Activated naive CD4-positive, alpha-beta T cell treated with anti-CD3 and anti-CD28 coated beads, Interleukin-2, amount 10 ng/mL, durations not matched to agents 7 days and 5 days (primary cell): ENCODE data around the gene PPP1R9A.

Experiments used
- CTCF ChIA-PET: fragments of 350-600 bp; sonication (Branson Sonifier 250); formaldehyde crosslinking; loops from one replicate; lab custom pipeline; 2021; ENCODE audit warnings: antibody characterized with exemption; lab: Charles Lee
- DNase-seq: peaks from one replicate; pipeline ENCODE4 v3.0.0-alpha.2; 2020
- H3K27ac Mint-ChIP-seq: one replicate; pipeline ENCODE4 v1.8.0; 2021; ENCODE audit warnings: mild to moderate bottlenecking, moderate library complexity, mixed read lengths
- H3K27me3 Mint-ChIP-seq: one replicate; pipeline ENCODE4 v1.8.0; 2021; ENCODE audit warnings: mild to moderate bottlenecking, mixed read lengths
- H3K36me3 Mint-ChIP-seq: one replicate; pipeline ENCODE4 v1.8.0; 2021; ENCODE audit warnings: mixed read lengths
- H3K4me1 Mint-ChIP-seq: one replicate; pipeline ENCODE4 v1.8.0; 2021; ENCODE audit warnings: mixed read lengths
- H3K4me3 Mint-ChIP-seq: one replicate; pipeline ENCODE4 v1.8.0; 2021; ENCODE audit warnings: mild to moderate bottlenecking, moderate library complexity, mixed read lengths
- H3K9me3 Mint-ChIP-seq: one replicate; pipeline ENCODE4 v1.8.0; 2021; ENCODE audit warnings: mixed read lengths

PPP1R9A gene

GRCh38 chr7:95101422-95101821 lies 194.0 kb downstream of the PPP1R9A start:
- Mint-ChIP-seq H3K27ac (no peak overlapping the region), H3K4me3 (no peak overlapping the region), H3K4me1 (no peaks in the 10 kb centered on the region), H3K36me3 (no peaks in the 10 kb centered on the region), H3K27me3 (no peaks in the 10 kb centered on the region), H3K9me3 (no peaks in the 10 kb centered on the region)
- CTCF ChIA-PET = no interaction called here
- DNase-seq = no peak

DNA sequence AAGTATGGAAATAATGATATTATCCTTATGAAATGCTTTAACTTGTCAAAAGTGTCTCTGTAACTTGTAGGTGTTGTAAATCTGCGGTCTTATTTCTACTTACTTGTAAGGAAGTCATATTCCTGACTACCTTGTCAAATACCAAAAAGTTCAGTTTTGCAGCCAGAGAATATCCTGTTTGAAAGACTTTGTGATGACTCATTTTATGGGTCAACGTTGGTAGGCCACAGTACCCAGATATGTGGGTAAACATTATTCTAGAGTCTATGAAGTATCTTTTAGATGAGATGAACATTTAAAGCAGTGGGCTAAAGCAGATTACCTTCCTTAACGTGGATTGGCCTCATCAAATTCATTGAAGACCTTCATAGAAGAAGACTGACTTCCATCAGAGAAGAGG lies 195.3 kb downstream of the PPP1R9A start:
- Mint-ChIP-seq H3K4me1 (no peaks in the 10 kb centered on the region), H3K9me3 (no peaks in the 10 kb centered on the region), H3K27ac (no peak overlapping the region), H3K4me3 (no peak overlapping the region), H3K27me3 (no peaks in the 10 kb centered on the region), H3K36me3 (no peaks in the 10 kb centered on the region)
- DNase-seq = no peak
- CTCF ChIA-PET = no interaction called here

DNA sequence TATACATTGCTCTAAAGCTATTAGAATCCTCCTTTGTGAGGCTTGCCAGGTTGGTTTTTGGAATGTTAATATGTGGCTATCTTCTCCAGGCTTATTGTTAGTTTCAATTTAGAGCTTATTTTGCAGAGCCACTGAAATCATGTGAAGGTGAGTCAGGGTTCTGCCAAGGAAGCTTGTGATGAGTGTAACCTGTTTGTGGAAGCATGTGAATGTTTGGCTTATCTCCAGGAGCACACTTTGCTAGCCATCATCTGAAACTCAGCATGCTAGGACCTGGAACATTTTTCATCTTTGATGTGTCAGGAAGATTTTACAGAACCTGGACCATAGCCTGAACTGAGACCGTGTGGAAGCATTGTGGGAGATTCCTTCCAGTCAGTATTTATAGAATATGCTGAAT lies 197.3 kb downstream of the PPP1R9A start:
- Mint-ChIP-seq H3K27me3 (no peaks in the 10 kb centered on the region), H3K4me1 (no peaks in the 10 kb centered on the region), H3K9me3 (no peaks in the 10 kb centered on the region), H3K4me3 (no peak overlapping the region), H3K36me3 (no peaks in the 10 kb centered on the region), H3K27ac (no peak overlapping the region)
- CTCF ChIA-PET = no interaction called here
- no peak for DNase-seq

- Mint-ChIP-seq H3K9me3 (no peaks in the 10 kb centered on the region), H3K27ac (no peak overlapping the region), H3K36me3 (no peaks in the 10 kb centered on the region), H3K27me3 (no peaks in the 10 kb centered on the region), H3K4me1 (no peaks in the 10 kb centered on the region), H3K4me3 (no peak overlapping the region)
- DNase-seq = no peak
- CTCF ChIA-PET = no interaction called here
Observed at GRCh38 chr7:95105627-95106026, 198.2 kb downstream of the PPP1R9A start.

DNA sequence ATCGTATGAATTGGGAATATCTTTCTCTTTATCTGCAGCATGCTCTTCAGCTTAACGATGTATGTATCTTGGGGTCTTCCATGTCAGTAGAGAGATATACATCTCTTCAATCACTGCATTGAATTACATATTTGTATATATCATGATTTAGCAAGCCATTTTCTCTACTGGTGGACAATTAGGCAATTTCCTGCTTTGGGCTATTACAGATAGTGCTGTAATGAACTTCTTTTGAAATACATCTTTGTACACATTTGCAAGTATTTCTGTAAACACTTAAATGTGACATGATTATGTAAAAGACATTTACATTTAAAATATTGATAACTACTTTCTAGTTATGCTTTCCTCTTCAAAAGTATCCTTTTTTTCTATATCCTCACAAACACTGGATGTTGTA lies 199.0 kb downstream of the PPP1R9A start:
- Mint-ChIP-seq H3K27ac (no peak overlapping the region), H3K4me3 (no peak overlapping the region), H3K9me3 (no peaks in the 10 kb centered on the region), H3K36me3 (no peaks in the 10 kb centered on the region), H3K27me3 (no peaks in the 10 kb centered on the region), H3K4me1 (no peaks in the 10 kb centered on the region)
- DNase-seq = no peak
- CTCF ChIA-PET = no interaction called here

GRCh38 chr7:95110707-95111106 lies 203.3 kb downstream of the PPP1R9A start:
- Mint-ChIP-seq H3K27me3 (no peaks in the 10 kb centered on the region), H3K4me3 (no peak overlapping the region), H3K9me3 (no peaks in the 10 kb centered on the region), H3K27ac (no peak overlapping the region), H3K36me3 (no peaks in the 10 kb centered on the region), H3K4me1 (no peaks in the 10 kb centered on the region)
- CTCF ChIA-PET = no interaction called here
- DNase-seq = no peak

DNA sequence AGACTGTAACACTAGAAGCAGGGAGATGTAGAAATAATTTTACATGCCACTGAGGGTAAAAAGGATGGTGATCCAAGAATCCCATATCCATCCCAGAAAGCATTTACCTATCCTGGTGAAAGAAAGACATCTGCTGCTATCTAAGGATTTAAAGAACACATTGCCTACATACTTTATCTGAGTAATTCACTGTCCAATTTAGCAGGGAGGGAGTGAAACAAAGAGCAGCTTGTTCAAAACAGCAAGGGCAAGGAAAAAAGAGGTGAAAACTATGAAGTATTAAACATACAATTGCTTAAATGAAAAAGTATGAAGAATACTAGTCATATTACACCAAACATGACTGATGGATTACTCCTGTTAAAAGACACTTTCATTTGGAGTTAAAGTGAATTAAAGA lies 206.2 kb downstream of the PPP1R9A start:
- CTCF ChIA-PET = no interaction called here
- no peak overlapping the region for H3K4me3 Mint-ChIP-seq
- no peaks in the 10 kb centered on the region for H3K36me3 Mint-ChIP-seq
- no peaks in the 10 kb centered on the region for H3K27me3 Mint-ChIP-seq
- no peaks in the 10 kb centered on the region for H3K9me3 Mint-ChIP-seq
- H3K27ac Mint-ChIP-seq = no peak overlapping the region
- no peaks in the 10 kb centered on the region for H3K4me1 Mint-ChIP-seq
- no peak for DNase-seq

- Mint-ChIP-seq H3K4me3 (no peak overlapping the region), H3K27ac (no peak overlapping the region), H3K27me3 (no peaks in the 10 kb centered on the region)
Observed at GRCh38 chr7:95126053-95126709, 218.8 kb downstream of the PPP1R9A start.

GRCh38 chr7:95132500-95132899 lies 225.1 kb downstream of the PPP1R9A start:
- H3K9me3 Mint-ChIP-seq = peaks cover 3% of the 10 kb centered on the region

More at GRCh38 chr7:95126053-95126709, 218.8 kb downstream of the PPP1R9A start:
- no peak for DNase-seq
- no peaks in the 10 kb centered on the region for H3K9me3 Mint-ChIP-seq
- CTCF ChIA-PET = no interaction called here
- no peaks in the 10 kb centered on the region for H3K36me3 Mint-ChIP-seq
- H3K4me1 Mint-ChIP-seq = no peaks in the 10 kb centered on the region

DNA sequence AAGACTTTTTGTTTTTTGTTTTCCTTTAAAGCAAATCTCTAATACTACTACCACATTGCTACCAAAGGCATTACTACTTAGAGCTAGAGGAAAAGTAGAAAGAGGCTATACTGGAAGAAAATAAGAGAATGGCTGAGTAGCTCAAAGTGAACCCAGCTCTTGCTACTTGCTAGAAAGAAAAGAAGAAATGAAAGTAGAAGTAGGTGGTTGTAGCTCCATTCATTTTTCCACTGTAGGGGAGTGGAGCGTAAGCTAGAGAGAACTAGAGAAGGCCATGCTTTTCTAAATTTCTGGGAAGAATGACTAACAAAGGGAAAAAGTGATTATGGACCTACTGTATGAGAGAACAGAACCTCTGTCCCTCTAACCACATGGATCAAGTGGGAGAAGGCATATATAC lies 232.5 kb downstream of the PPP1R9A start:
- Mint-ChIP-seq H3K9me3 (no peaks in the 10 kb centered on the region), H3K36me3 (no peaks in the 10 kb centered on the region), H3K4me3 (no peak overlapping the region), H3K4me1 (no peaks in the 10 kb centered on the region), H3K27me3 (no peaks in the 10 kb centered on the region), H3K27ac (no peak overlapping the region)
- CTCF ChIA-PET = no interaction called here
- DNase-seq = no peak

More at GRCh38 chr7:95132500-95132899, 225.1 kb downstream of the PPP1R9A start:
- Mint-ChIP-seq H3K27ac (no peak overlapping the region), H3K4me1 (no peaks in the 10 kb centered on the region), H3K4me3 (no peak overlapping the region), H3K36me3 (no peaks in the 10 kb centered on the region), H3K27me3 (no peaks in the 10 kb centered on the region)
- CTCF ChIA-PET = no interaction called here
- no peak for DNase-seq

- Mint-ChIP-seq H3K4me3 (no peak overlapping the region), H3K4me1 (no peaks in the 10 kb centered on the region), H3K27ac (no peak overlapping the region), H3K27me3 (no peaks in the 10 kb centered on the region), H3K36me3 (no peaks in the 10 kb centered on the region), H3K9me3 (no peaks in the 10 kb centered on the region)
- CTCF ChIA-PET = no interaction called here
- DNase-seq = no peak
Observed at GRCh38 chr7:95141755-95142154, 234.4 kb downstream of the PPP1R9A start.

DNA sequence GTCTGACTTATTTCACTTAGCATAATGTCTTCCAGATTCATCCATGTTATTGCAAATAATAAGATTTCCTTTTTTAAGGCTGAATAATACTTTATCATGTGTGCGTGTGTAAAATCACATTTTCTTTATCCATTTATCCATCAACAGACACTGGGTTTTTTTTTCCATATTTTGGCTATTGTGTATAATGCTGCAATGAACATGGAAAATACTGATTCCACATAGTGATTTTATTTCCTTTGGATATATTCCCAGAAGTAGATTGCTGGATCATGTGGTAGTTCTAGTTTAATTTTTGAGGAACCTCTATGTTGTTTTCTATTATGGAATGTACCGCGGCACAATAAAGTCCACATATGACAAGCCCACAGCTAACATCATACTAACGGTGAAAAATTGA lies 236.9 kb downstream of the PPP1R9A start:
- no peak for DNase-seq
- Mint-ChIP-seq H3K9me3 (no peaks in the 10 kb centered on the region), H3K27me3 (no peaks in the 10 kb centered on the region), H3K27ac (no peak overlapping the region), H3K4me1 (no peaks in the 10 kb centered on the region), H3K36me3 (no peaks in the 10 kb centered on the region), H3K4me3 (no peak overlapping the region)
- CTCF ChIA-PET = no interaction called here

GRCh38 chr7:95155965-95156364 lies 248.6 kb downstream of the PPP1R9A start:
- no peak overlapping the region for H3K27ac Mint-ChIP-seq
- CTCF ChIA-PET = no interaction called here
- H3K4me3 Mint-ChIP-seq = no peak overlapping the region

GRCh38 chr7:95157381-95157780 lies 250.0 kb downstream of the PPP1R9A start:
- DNase-seq = no peak
- no peaks in the 10 kb centered on the region for H3K36me3 Mint-ChIP-seq
- no peaks in the 10 kb centered on the region for H3K4me1 Mint-ChIP-seq
- H3K27me3 Mint-ChIP-seq = no peaks in the 10 kb centered on the region
- H3K27ac Mint-ChIP-seq = no peak overlapping the region
- no peak overlapping the region for H3K4me3 Mint-ChIP-seq
- CTCF ChIA-PET = no interaction called here
- no peaks in the 10 kb centered on the region for H3K9me3 Mint-ChIP-seq

More at GRCh38 chr7:95155965-95156364, 248.6 kb downstream of the PPP1R9A start:
- Mint-ChIP-seq H3K27me3 (no peaks in the 10 kb centered on the region), H3K9me3 (no peaks in the 10 kb centered on the region), H3K36me3 (no peaks in the 10 kb centered on the region), H3K4me1 (no peaks in the 10 kb centered on the region)
- no peak for DNase-seq

DNA sequence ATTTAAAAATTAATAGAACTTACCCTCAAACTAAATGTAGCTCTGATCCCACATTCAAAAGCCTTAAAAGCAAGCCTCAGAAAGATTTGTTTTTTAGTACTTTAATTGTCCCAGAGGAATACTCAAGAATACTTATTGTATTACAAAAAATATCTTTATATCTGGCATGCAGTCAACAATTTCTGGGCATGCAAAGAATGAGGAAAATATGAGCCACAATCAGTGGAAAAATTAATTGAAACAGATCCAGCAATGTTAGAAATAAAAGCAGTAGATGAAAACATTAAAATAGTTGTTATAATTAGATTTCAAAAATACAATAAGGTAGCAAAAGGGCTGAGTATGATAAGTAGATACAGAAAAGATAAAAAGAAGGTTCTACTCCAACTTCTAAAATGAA lies 262.3 kb downstream of the PPP1R9A start:
- Mint-ChIP-seq H3K4me1 (no peaks in the 10 kb centered on the region), H3K27me3 (no peaks in the 10 kb centered on the region), H3K27ac (no peak overlapping the region), H3K4me3 (no peak overlapping the region), H3K36me3 (no peaks in the 10 kb centered on the region), H3K9me3 (no peaks in the 10 kb centered on the region)
- CTCF ChIA-PET = no interaction called here
- DNase-seq = no peak

- CTCF ChIA-PET = no interaction called here
- H3K27me3 Mint-ChIP-seq = no peaks in the 10 kb centered on the region
- no peaks in the 10 kb centered on the region for H3K36me3 Mint-ChIP-seq
- H3K9me3 Mint-ChIP-seq = no peaks in the 10 kb centered on the region
- H3K4me1 Mint-ChIP-seq = no peaks in the 10 kb centered on the region
- no peak overlapping the region for H3K27ac Mint-ChIP-seq
- no peak for DNase-seq
- H3K4me3 Mint-ChIP-seq = no peak overlapping the region
Observed at GRCh38 chr7:95172420-95172819, 265.0 kb downstream of the PPP1R9A start.
